SIG-M5 treated with dmso at 0.1 percent for 504 hours (cell line): Measurements from ENCODE around the gene OR2AG2.

Source experiments
- DNase-seq: peaks from one replicate; lab custom pipeline; 2025; ENCODE audit not compliant: unreplicated experiment; lab: John Stamatoyannopoulos, UW

The OR2AG2 gene

GRCh38 chr11:6742260-6742659 is 29.5 kb downstream of the OR2AG2 start:
- DNase-seq: no peak

GRCh38 chr11:6738590-6738989 is 33.2 kb downstream of the OR2AG2 start:
- DNase-seq: no peak

DNA sequence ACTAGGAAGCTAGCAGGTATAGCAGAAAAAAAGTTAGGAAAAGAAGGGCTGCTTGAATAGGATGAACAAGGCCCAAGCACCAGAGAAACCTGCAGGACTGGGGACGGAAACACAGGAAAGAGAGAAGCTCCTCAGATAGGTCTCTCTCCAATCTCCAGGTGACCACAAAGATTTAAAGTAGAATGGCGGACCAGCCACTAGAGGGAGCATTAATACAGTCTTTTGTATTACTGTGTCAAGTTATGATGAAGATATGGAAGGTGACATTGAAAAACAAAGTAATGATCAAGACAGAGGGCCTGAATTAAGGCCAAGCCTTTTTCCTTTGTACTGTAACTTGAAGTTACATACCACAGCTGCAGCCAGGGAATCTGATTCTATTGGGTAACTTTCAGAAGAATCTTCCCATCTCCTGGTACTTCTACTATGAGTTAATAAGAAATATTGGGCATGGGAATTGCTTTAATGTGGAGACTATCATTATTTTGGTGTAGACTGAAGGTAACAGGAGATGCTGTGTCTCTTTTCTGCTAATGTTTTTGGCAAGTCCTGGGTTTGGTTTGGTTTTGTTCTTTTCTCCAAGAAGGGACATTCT is 33.8 kb downstream of the OR2AG2 start:
- DNase-seq: peak; percentile 62

DNA sequence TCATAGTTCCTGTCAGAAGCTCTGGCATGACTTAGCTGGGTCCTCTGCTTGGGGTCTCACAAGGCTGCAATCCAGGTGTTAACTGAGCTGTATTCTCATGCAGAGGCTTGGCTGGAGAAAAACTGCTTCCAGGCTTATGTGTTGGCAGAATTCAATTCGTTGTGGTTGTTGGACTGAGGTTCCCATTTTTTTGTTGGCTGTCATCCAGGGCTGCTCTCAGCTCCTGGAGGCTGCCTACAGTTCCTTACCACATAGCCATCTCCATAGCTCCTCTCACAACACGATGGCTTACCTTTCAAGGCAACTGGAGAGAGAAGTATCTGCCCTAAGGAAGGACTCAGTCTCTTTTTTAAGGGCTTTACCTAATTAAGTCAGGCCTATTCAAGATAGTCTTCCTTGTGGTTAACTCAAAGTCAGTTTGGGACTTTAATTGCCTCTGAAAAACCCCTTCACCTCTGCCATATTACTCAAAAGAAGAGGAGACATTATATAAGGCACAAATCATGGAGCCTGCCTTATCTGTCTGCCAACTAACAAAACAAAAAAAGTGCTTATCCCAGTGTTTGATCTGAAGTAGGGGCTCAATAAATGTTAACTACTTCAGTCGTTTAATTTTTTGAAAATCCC is 35.2 kb downstream of the OR2AG2 start:
- no peak for DNase-seq

DNA sequence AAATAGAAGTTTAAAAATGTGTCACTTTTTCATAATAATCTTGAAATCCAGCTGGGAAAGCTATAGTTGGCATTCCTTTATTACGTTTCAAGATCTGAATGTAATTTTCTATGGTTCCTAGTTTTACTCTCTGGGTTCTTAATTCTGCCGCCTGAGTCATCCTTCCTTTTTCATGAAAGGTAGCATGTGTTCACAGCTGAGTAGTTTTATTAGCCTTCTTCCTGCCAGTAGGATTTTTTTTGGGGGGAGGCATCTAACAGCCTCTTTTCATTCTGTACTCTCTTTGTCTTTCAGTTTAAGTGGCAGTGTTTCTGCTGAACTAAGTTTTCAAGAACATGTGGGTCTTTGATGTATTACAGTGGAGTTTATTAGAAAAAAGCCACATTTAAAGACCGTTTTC is 36.5 kb downstream of the OR2AG2 start:
- no peak for DNase-seq

DNA sequence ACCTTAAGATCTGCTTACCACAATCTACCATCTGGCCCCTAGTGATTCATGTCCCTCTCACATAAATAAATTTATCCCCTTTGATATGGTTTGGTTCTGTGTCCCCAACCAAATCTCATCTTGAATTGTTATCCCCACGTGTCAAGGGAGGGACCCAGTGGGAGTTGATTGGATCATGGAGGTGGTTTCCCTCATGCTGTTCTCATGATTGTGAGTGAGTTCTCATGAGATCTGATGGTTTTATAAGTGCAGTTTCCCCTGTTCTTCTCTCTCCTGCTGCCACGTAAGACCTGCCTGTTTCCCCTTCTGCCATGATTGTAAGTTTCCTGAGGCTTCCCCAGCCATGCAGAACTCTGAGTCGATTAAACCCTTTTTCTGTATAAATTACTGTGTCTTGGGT is 37.2 kb downstream of the OR2AG2 start:
- no peak for DNase-seq

- no peak for DNase-seq
Observed at GRCh38 chr11:6733326-6734275, 38.2 kb downstream of the OR2AG2 start.

DNA sequence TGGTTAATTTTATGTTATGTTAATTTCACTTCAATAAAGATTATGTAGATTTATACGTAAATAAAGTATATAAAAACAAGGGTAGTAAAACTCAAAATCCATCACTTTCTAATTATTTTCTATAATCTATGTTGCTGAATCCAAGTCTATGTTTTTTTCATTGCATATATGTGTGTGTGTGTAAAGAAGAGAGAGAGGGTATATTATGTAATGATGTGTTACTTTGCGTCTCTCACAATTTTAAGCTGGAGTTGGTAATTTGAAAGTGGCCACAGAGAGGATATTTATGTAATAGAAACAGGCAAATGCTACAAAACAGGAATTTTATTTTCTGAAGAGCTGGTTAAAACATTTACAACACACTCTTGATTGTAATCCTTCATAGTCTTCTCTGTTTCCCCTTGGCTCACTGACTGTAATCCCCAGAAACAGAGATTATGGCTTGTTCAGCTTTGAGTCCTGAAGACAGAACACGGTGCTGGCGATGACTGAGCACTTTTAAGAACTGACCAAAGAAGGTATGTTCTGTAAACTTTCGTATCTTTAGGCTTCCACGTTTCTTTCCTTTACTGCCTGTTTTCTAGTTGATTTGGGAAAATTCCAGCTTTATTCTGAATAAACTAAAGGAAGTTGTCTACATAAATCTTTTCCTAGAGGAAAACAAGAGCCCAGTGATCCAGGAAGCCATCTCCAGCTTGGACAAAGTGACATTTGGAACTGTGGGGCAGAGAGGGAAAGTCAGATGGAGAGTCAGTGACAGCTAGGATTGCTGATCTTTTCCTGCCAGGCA is 43.6 kb downstream of the OR2AG2 start:
- no peak for DNase-seq

GRCh38 chr11:6725386-6725896 is 46.3 kb downstream of the OR2AG2 start:
- DNase-seq: no peak

DNA sequence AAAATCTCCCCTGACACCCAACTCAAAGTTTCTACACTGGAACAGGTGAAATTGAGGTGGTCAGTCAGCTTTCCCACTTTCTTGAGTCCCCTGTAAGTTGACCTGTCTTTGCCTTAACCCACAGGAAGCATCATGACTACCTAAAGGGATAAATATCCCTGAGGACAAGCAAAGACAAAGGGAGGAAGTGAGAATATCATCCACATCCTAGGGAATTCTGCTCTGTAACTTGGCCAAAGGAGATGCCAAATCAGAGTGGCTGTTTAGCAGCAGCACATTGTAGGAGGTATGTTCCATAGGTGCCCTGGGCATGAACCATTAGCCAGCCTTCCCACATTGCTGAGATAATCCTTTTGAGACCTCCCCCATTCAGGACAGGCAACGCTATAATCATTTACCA is 47.8 kb downstream of the OR2AG2 start:
- no peak for DNase-seq

- no peak for DNase-seq
Observed at GRCh38 chr11:6721343-6721742, 50.4 kb downstream of the OR2AG2 start.

- no peak for DNase-seq
Observed at GRCh38 chr11:6719576-6719975, 52.2 kb downstream of the OR2AG2 start.

DNA sequence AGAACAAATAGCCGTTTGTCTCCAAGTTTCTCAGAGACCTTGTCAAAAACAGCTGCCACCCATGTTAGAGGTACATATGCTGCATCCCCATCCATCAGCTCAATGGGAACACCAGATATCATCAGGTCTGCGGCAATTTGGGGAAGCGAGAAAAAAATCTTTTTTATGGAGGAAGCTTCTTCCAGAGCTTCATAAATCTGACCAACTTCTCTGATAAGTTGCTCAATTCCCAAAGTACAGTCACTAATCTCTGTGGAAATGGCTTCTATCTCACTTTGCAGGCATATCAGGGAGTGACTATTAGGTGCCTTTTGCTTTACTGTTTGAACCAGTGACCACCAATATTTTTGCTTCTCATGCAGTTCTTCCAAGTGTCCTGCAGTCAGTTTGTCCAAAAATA is 54.4 kb downstream of the OR2AG2 start:
- DNase-seq: peak; percentile 38
